Activated gamma-delta T cell treated with Interleukin-2 at 50 U/mL for 16 hours (primary cell): Measurements from ENCODE around the gene TCHHL1.

Experiments
- DNase-seq: peaks from one replicate; pipeline ENCODE4 v3.0.0-alpha.2; 2020

The TCHHL1 gene

DNA sequence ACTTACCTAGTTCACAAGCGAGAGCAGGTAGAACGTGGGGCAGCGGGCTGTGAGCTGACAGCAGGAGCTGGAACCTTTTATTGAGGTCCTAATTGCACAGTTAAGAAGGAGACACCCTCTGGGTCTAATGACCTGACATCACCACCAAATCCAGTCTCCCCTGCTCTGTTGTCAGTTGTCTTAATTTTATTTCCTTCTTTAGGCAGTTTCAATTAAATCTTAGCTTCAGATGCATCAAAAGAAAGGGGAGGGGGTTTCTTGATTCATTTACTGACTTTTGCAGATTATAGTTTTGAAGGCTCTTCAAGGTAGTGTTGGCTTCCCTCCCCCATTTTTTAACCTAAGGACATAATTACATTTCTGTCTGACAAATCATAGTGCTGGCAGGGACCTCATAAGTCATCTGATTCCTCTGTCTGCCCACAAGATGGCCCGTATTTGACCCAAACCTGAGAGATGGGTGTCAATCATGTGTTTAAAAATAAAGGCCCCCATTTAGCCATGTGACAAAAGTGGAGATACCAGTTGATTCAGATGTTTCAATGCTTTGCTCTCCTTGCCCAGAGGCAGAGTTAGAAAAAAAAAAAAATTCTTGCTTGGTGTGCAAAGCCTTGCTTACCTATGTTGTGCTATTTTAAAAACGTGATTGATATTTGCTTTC, at the start of gene TCHHL1:
TSS of gene TCHHL1 (minus strand) at position 51 of the 661 bp plus-strand sequence. CDS start 921 bp downstream, outside the sequence.
- no peak for DNase-seq

DNA sequence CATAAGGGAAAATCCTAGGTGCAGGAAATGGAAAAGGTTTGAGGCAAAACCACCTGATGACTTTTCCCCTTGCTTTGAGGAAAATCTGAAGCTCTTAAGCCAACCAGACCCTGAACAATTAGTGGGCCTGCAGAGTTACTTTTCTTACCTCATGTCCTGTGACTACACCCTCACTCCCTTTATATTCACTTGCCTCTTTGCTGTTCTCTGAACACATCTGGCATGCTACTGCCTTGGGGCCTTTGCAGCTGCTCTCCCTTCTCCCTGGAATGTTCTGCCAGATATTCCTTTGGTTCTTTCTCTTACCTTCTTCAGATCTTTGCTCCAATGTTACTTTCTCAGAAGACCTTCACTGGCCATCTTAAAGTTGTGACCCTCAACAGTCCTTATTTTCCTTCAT, 48.4 kb upstream of the TCHHL1 start:
- DNase-seq, result no peak

DNA sequence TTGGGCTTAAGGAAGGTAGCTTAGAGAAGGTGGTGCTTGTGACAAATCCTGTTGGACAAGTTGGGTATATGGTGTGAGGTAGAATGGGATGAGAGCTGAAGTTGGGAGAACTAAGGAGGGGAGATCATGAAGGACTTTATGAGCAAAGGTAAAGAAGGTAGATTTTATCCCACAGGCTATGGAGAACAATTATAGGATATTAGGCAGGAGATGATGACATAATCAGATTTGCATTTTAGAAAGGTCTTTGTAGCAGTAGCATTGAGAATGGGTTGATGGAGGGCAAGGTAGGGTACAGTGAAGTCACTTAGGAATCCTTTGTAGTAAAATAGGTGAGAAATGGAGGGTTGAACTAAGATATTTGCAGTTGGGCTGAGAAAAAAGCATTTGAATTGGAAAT, 41.3 kb upstream of the TCHHL1 start:
- no peak for DNase-seq

DNA sequence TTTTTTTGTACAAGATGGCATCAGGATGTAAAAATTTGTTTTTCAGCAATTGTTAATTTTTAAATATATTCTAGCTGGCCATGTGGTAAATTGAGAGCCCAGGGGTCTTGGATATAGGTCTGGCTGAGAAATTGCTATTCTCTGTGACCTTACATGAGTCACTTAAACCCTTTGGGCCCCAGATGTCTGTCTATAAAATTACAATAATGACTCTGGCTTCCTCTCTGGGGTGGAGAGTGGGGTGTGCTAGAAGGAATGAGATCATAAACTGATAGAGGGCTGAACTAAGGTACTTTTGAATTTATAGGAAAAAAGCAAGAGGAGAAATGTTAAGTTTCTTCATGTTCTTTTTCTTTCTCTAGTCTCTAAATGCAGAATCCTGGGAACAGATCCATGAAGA, 38.8 kb upstream of the TCHHL1 start:
- no peak for DNase-seq

DNA sequence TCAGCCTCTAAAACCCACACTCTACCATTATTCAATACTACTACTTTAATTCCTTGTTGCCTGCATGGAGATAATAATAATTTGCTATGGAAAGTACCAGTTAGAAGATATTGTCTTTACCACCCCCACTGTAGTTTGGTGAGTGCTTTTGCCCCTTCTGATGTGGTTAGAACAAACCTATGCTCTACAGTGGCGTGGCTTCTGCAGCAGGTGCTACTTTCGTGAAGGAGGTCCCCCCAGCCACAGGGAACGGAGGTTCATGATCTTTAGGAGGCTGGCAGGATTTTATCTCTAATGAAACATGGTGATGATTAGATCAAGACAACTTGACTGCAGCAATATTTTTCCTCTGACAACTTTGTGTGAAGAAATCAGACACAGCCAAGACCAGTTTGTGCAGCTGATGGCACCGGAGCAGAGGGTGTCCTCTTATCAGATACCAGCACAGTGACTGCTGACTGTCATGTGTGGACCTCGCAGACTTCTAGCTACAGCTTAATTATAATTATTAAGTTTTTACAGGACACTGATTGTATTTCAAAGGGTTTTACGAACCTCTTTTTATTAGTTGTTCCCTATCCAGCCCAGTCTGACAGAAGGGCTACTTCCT, 37.1 kb upstream of the TCHHL1 start:
- no peak for DNase-seq

DNA sequence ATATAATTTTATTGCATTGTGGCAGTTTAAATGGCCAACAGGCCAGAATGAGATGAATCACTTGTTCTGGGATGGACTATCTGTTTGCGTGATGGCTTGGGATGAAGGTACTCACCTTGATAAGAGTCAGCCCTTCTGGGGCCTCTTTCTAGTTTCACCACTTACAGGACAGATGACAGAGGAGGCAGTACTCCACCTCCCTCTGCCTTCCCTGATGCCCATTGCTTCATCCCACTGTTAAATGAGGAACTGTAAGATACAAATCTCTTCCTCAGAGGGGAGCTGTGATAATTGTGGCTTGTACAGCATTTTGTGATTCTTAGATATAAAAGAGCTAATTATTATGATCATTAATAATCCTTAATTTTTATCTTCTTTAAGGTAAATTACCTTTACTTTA, 30.1 kb upstream of the TCHHL1 start:
- DNase-seq, result no peak

DNA sequence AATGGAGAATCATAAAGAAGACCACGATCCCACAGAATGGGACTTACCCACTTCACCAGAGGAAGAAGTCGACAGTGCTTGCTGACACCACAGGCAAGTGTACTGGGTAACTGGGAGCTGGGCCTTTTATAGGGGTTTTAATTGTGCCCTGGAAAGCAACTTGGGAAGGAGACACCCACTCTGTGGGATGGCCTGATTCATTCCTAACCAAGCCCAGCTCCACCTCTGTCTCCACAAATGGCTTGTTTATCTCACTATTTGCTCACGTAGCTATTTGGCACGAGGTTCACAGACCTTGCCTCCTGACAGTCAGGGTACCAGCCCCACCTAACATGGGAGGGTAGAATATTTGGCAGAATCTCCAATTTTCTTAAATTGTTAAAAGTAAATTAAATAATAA, 26.5 kb upstream of the TCHHL1 start, which contains the start of gene TCHH:
TSS of gene TCHH (minus strand) at position 101 of the 400 bp plus-strand sequence. CDS start 1,364 bp downstream, outside the sequence.
- DNase-seq, result no peak

DNA sequence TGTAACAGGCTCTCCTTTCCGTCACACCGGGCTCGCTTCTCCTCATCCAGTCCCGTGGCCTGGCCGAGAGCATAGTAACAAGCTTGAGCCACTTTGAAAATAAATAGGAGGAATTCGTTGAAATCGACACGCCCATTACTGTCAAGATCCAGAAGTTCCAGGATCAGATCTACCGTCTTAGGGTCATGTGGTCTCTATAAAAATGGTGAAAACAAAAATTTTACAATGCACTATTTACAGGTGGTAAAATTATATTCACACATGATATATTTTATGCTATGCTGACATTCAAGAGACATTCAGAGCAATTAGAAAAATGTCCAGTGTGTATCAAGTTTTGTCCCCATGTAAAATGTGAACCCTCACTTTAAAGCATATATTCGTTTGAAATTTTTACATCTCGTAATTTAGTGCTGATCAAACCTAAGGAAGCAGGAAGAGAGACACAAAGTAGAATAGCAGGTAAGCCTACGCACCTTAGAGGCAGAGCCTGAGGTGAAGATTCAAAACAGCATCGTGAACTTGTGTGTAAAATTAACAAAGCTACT, 24.1 kb upstream of the TCHHL1 start:
- no peak for DNase-seq

DNA sequence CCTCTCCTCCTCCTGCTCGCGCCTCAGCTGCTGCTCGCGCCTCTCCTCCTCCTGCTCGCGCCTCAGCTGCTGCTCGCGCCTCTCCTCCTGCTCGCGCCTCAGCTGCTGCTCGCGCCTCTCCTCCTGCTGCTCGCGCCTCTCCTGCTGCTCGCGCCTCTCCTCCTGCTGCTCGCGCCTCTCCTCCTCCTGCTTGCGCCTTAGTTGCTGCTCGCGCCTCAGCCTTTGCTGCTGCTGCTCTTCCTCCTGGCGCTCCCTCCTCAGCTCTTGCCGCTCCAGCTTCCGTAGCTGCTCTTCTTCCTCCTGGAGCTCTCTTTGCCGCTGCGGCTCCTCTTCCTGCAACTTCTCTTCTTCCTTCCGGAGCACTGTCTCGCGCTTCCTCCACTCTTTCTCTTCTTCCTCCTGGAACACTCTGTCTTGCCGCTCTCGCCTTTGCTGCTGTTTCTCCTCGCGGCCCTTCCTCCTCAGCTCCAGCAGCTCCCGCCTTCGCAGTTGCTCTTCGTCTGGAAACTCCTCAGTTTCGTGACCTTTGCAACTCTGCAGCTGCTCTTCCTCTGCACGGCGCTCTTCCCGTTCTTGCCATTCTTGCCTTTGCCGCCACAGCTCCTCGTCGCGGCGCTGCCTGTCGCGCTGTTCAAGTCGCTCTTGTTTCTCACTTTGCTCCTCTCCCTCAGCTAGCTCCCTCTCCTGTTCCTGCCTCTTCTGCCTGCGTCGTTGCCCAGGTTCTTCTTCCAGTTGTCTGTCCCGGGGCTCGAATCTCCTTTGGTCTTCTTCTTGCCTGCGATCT, 23.4 kb upstream of the TCHHL1 start:
- DNase-seq, result no peak

DNA sequence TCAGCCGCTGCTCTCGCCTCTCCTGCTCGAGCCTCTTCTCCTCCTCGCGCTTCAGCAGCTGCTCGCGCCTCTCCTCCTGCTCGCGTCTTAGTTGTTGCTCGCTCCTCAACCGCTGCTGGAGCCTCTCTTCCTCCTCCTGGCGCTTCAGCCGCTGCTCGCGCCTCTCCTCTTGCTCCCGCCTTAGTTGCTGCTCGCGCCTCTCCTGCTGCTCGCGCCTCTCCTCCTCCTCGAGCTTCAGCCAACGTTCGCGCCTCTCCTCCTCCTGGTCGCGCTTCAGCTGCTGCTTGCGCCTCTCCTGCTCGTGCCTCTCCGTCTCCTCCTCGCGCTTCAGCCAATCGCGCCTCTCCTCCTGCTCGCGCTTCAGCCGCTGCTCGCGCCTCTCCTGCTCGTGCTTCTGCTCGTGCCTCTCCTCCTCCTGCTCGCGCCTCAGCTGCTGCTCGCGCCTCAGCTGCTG, 22.7 kb upstream of the TCHHL1 start:
- DNase-seq, result no peak

DNA sequence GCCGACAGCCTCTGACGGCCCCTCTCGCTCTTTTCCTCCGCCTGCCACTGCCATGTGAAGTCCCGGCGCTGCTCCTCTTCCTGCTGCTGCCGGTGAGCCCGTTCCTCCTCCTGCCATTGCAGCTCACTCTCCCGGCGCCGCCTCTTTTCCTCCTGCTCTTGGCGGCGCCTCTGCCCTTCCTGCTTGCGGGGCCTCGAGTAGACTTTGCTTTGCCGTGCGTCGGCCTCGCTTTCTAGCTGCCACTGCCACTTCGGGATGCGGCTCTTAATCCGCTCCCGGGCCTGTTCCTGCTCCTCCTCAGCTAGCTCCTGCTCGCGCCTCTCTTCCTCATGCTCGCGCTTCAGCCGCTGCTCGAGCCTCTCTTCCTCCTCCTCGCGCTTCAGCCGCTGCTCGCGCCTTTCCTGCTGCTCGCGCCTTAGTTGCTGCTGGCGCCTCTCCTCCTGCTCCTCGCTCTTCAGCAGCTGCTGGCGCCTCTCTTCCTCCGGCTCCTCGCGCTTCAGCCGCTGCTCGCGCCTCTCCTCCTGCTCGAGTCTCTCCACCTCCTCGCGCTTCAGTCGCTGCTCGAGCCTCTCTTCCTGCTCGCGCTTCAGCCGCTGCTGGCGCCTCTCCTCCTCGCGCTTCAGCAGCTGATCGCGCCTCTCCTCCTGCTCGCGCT, 22.1 kb upstream of the TCHHL1 start:
- no peak for DNase-seq

DNA sequence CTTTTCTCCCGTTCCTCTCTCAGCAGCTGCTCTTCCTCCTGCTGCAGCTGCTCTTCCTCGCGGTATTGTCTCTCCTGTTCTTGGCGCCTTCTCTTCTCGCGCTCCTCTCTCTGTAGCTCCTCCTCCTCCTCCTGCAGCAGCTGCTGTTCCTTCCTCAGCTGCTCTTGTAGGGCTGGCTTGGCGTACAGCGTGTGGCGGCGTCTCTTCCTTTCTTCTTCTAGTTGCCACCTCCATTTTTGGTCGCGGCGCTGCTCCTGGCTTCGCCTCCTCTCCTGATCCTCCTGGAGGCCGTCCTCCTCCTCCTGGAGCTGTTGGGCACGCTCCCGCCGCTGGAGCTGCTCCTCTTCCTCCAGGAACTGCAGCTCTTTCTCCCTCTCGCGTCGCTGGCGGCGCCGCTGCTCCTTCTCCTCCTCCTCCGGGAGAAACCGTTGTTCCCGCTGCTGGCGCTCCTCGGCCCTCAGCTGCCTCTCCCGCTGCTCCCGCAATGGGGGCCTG, 21.5 kb upstream of the TCHHL1 start:
- DNase-seq, result no peak

DNA sequence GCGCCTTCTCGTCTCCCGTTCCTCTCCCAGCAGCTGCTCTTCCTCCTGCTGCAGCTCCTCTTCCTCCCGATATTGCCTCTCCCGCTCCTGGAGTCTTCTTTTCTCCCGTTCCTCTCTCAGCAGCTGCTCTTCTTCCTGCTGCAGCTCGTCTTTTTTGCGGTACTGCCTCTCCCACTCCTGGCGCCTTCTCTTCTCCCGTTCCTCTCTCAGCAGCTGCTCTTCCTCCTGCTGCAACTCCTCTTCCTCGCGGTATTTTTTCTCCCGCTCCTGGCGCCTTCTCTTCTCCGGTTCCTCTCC, 21.1 kb upstream of the TCHHL1 start:
- no peak for DNase-seq

DNA sequence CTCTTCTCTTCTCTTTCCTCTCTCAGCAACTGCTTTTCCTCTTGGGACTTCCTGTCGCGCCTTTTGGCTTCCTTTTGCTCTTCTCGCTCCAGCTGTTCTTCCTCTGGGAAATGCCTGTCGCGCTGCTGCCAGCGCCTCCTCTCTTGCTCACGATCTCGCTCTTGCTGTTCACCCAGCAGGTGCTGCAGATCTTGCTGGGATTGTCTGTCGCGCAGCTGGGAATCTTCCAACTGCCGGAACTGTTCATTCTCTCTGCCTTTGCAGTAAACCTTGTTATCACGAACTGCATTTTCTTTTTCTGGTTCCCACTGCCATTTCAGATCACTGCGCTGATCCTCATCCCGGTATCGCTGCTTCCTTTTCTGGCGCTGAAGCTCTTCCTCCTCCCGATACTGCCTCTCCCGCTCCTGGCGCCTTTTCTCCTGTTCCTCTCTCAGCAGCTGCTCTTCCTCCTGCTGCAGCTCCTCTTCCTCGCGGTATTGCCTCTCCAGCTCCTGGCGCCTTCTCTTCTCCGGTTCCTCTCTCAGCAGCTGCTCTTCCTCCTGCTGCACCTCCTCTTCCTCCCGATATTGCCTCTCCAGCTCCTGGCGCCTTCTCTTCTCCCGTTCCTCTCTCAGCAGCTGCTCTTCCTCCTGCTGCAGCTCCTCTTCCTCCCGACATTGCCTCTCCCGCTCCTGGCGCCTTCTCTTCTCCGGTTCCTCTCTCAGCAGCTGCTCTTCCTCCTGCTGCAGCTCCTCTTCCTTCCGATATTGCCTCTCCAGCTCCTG, 20.6 kb upstream of the TCHHL1 start:
- DNase-seq, result no peak

DNA sequence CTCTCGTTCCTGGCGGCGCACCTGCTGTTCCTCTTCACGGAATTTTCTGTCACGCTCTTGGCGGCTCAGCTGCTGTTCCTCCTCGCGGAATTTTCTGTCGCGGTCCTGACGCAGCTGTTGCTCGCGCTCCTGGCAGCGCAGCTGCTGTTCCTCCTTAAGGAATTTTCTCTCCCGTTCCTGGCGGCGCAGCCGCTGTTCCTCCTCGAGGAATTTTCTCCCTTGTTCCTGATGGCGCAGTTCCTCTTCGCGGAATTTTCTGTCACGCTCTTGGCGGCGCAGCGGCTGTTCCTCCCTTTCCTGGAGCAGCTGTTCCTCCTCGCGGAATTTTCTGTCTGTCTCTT, 20.0 kb upstream of the TCHHL1 start:
- no peak for DNase-seq

DNA sequence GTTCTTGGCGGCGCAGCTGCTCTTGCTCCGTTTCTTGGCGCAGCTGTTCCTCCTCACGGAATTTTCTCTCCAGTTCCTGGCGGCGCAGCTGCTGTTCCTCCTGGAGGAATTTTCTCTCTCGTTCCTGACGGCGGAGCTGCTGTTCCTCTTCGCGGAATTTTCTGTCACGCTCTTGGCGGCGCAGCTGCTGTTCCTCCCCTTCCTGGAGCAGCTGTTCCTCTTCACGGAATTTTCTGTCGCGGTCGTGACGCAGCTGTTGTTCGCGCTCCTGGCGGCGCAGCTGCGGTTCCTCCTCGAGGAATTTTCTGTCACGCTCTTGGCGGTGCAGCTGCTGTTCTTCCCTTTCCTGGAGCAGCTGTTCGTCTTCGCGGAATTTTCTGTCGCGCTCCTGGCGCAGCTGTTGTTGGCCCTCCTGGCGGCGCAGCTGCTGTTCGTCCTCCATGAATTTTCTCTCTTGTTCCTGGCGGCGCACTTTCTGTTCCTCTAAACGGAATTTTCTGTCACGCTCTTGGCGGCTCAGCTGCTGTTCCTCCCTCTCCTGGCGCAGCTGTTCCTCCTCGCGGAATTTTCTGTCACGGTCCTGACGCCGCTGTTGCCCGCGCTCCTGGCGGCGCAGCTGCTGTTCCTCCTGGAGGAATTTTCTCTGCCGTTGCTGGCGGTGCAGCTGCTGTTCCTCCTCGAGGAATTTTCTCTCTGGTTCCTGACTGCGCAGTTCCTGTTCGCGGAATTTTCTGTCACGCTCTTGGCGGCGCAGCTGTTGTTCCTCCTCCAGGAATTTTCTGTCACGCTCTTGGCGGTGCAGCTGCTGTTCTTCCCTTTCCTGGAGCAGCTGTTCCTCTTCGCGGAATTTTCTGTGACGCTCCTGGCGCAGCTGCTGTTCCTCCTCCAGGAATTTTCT, 19.4 kb upstream of the TCHHL1 start:
- DNase-seq, result no peak

DNA sequence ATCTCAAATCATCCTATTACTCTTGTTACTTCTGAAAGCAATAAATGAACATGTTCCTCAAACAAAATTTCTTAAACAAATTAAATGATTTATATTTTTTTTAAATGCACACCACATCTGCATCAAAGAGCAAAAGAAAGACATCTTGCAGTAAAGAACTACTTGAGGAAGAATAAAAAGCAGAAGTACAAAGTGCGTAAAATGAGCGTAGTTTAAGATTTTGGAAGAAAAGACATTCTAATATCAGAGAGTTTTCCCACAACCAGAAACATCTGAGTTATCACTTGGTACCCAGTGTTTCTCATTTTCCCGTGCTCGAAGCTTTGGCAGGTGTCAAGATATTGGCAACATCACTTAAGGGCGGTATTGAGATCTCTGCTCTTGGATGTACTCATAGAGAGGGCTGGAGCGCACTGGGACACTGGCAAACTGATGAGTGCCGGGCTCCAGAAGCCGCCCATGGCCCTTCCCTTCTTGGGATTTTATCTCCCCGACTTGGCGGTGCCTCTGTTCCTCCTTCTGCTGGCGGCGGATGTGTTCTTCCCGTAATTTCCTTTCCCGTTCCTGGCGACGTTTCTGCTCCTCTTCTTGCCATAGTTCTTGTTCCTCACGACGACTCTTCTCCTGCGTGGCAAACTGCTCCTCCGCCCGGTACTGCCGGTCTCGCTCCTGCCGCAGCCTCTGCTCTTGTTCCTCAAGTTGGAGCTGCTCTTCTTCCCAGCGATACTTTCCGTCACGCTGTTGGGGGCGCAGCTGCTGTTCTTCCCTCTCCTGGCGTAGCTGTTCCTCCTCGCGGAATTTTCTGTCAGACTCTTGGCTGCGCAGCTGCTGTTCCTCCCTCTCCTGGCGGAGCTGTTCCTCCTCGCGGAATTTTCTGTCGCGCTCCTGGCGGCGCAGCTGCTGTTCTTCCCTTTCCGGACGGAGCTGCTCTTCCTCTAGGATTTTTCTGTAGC, 18.4 kb upstream of the TCHHL1 start:
- no peak for DNase-seq

DNA sequence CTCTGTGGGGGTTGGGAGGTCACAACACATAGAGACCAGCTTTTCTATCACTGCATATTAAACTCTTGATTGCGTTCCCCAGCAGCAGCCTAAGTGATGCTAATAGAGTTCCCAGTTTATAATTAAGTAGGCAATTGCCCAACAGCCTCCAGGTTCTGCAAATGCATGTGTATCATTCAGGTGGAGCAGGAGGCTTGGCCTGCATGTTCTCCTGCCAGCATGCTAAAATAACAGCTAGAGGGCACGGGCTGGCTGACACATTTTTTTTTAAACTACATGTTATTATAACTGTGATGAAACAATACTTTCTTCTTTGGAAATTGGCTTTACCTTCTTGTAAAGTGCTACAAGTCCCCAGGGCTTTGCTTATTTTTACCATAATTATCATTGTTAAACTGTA, 16.0 kb upstream of the TCHHL1 start:
- no peak for DNase-seq

DNA sequence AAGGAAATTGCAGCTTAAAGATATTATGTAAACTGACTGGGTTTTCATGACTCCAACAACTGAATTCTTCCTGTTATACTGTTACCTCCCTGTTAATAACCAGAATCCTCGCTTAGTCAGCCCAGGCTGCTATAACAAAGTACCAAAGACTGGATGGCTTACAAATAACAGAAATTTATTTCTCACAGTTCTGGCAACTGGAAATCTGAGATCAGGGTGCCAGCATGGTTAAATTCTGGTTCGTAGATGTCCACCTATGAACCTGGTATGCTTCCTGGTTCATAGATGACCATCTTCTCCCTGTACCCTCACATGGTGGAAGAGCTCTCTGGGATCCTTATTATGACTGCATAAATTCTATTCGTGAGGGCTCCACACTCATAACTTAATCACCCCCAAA, 8.1 kb upstream of the TCHHL1 start:
- no peak for DNase-seq

DNA sequence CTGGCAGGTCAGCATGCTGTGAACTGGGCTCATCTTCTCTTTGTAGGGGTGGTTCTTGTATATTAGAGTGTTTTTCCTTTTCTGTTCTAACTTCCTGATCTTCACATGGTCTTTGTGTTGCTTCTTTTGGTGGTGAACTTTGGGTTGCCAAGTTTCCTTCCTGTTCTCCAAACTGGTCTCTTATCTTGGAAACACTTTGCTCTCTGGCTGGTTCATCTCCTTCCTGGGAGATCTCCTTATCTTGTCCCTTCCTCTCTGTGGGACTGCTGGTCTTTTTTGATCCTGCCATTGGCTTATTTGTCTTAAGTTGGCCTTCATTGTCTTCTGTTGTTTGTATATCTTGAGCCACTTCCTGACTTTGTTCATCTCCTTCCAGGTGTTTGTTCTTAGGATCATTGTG, 2.1 kb downstream of the TCHHL1 start:
- DNase-seq, result no peak
